Measurements from ENCODE around the gene ACSS3. TPM values are rescaled to one million over a fixed set of nuclear protein-coding genes. Genes with fewer than 3 reads are reported as not detected.

Gene ACSS3
- total RNA-seq, 1 experiment from 2014 or later: 7.7 TPM

- H3K4me1 ChIP-seq (ENCODE audit: insufficient read depth, low read length, poor library complexity, severe bottlenecking): no peaks in the 10 kb centered on the region
- no TSS peak for BruUV-seq (replicated peaks)
- CTCF ChIA-PET: no interaction called here
- TF ChIP-seq, protein P1, sequence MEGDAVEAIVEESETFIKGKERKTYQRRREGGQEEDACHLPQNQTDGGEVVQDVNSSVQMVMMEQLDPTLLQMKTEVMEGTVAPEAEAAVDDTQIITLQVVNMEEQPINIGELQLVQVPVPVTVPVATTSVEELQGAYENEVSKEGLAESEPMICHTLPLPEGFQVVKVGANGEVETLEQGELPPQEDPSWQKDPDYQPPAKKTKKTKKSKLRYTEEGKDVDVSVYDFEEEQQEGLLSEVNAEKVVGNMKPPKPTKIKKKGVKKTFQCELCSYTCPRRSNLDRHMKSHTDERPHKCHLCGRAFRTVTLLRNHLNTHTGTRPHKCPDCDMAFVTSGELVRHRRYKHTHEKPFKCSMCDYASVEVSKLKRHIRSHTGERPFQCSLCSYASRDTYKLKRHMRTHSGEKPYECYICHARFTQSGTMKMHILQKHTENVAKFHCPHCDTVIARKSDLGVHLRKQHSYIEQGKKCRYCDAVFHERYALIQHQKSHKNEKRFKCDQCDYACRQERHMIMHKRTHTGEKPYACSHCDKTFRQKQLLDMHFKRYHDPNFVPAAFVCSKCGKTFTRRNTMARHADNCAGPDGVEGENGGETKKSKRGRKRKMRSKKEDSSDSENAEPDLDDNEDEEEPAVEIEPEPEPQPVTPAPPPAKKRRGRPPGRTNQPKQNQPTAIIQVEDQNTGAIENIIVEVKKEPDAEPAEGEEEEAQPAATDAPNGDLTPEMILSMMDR (conservative IDR thresholded peaks at IDR 0.05; ENCODE audit: low read depth, low read length): no peak
- TF ChIP-seq EZH2 (IDR thresholded peaks at IDR 0.05; ENCODE audit: borderline replicate concordance, low read depth, low read length, poor library complexity, severe bottlenecking): no peak
- H3K27me3 ChIP-seq (replicated peaks; ENCODE audit: insufficient read depth, low read depth, low read length, poor library complexity): no peaks in the 10 kb centered on the region
- no peaks in the 10 kb centered on the region for H3K36me3 ChIP-seq (ENCODE audit: insufficient read depth, low read length, poor library complexity, severe bottlenecking)
- no peaks in the 10 kb centered on the region for H3K9me3 ChIP-seq (ENCODE audit: low read depth, low read length, poor library complexity, severe bottlenecking)
- H3K4me3 ChIP-seq (ENCODE audit: low read depth, low read length, poor library complexity, severe bottlenecking): no peak overlapping the region
- no peak overlapping the region for H3K27ac ChIP-seq (ENCODE audit: low read depth, low read length, poor library complexity, severe bottlenecking)
- no peak for DNase-seq (ENCODE audit: low spot score)
- intact Hi-C loops (cut with micrococcal nuclease; ENCODE audit: unreplicated experiment): no loop called here
- POLR2A ChIA-PET (ENCODE audit: low non-redundant PET): no interaction called here
Observed at GRCh38 chr12:81229759-81230158, 151.9 kb downstream of the ACSS3 start.

DNA sequence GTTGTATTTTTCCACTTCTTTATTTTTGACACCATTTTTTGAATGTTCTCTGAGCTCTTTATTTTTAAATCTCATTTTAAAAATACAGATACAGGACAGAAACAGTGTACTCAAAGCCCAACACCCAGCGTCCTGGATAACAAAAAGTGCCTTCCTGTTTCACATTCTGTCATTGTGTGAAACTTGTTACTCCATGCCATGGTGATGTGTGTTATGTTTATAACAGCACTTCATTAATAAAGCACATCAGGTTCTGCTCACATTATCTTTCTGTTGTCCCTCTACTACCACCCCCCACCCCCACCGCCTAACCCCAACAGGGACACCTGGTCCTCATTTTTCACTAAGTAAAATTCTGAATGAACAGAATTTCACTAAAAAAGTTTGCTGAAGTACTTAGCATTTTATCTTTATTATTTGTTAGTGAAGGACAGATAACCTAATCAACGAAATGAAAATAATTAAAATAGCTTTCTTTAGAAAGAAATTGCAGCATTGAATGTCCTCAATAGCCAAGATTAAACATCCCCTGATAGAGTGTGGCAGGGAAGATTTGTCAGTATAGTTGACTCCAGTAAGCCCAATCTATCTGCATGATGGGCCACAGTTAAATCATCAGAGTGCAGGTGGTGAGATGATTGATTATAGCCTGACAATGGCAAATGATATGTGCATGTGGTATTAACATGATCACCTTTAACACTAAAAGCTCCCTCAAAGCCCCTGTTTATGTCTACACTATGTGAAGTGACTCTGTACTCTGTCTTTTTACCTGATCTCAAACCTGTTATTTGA is 153.9 kb downstream of the ACSS3 start:
- H3K27ac ChIP-seq (ENCODE audit: low read depth, low read length, poor library complexity, severe bottlenecking): no peak overlapping the region
- no TSS peak for BruUV-seq (replicated peaks)
- TF ChIP-seq EZH2 (IDR thresholded peaks at IDR 0.05; ENCODE audit: borderline replicate concordance, low read depth, low read length, poor library complexity, severe bottlenecking): no peak
- TF ChIP-seq, protein P1 (conservative IDR thresholded peaks at IDR 0.05; ENCODE audit: low read depth, low read length): no peak
- ChIA-PET POLR2A (ENCODE audit: low non-redundant PET) (no interaction called here), CTCF (no interaction called here)
- H3K36me3 ChIP-seq (ENCODE audit: insufficient read depth, low read length, poor library complexity, severe bottlenecking): no peaks in the 10 kb centered on the region
- DNase-seq (ENCODE audit: low spot score): no peak
- intact Hi-C loops (cut with micrococcal nuclease; ENCODE audit: unreplicated experiment): no loop called here
- no peaks in the 10 kb centered on the region for H3K27me3 ChIP-seq (replicated peaks; ENCODE audit: insufficient read depth, low read depth, low read length, poor library complexity)
- no peaks in the 10 kb centered on the region for H3K4me1 ChIP-seq (ENCODE audit: insufficient read depth, low read length, poor library complexity, severe bottlenecking)
- no peak overlapping the region for H3K4me3 ChIP-seq (ENCODE audit: low read depth, low read length, poor library complexity, severe bottlenecking)
- H3K9me3 ChIP-seq (ENCODE audit: low read depth, low read length, poor library complexity, severe bottlenecking): no peaks in the 10 kb centered on the region

- Histone ChIP-seq H3K4me3 (ENCODE audit: low read depth, low read length, poor library complexity, severe bottlenecking) (no peak overlapping the region), H3K9me3 (ENCODE audit: low read depth, low read length, poor library complexity, severe bottlenecking) (no peaks in the 10 kb centered on the region), H3K36me3 (ENCODE audit: insufficient read depth, low read length, poor library complexity, severe bottlenecking) (no peaks in the 10 kb centered on the region), H3K27ac (ENCODE audit: low read depth, low read length, poor library complexity, severe bottlenecking) (no peak overlapping the region), H3K27me3 (replicated peaks; ENCODE audit: insufficient read depth, low read depth, low read length, poor library complexity) (no peaks in the 10 kb centered on the region), H3K4me1 (ENCODE audit: insufficient read depth, low read length, poor library complexity, severe bottlenecking) (peaks cover 26% of the 10 kb centered on the region)
- TF ChIP-seq, protein P1 (conservative IDR thresholded peaks at IDR 0.05; ENCODE audit: low read depth, low read length): no peak
- TF ChIP-seq EZH2 (IDR thresholded peaks at IDR 0.05; ENCODE audit: borderline replicate concordance, low read depth, low read length, poor library complexity, severe bottlenecking): no peak
- CTCF ChIA-PET: no interaction called here
- no peak for DNase-seq (ENCODE audit: low spot score)
- BruUV-seq (replicated peaks): no TSS peak
- intact Hi-C loops (cut with micrococcal nuclease; ENCODE audit: unreplicated experiment): no loop called here
- POLR2A ChIA-PET (ENCODE audit: low non-redundant PET): no interaction called here
Observed at GRCh38 chr12:81245458-81245857, 167.6 kb downstream of the ACSS3 start.

Measured in A673 (cell line).